HFF-Myc (cell line): ENCODE results near the gene UBN1.

Source experiments
- DNase-seq: peaks from one replicate; pipeline ENCODE4 v3.0.0-alpha.2; 2011; ENCODE audit warnings: low read depth; ENCODE audit errors: extremely low read depth
- H3K4me3 ChIP-seq: replicated peaks from 2 replicates; pipeline ENCODE4 v1.5.1; 2011; ENCODE audit warnings: low read depth, mild to moderate bottlenecking, control low read depth, low read length
- CTCF ChIP-seq: IDR thresholded peaks from 2 replicates; pipeline ENCODE4 v1.5.1; 2012; ENCODE audit warnings: mild to moderate bottlenecking, low read depth, low read length, control low read depth; ENCODE audit errors: missing control alignments

The UBN1 gene

GRCh38 chr16:4917117-4917516 lies 69.8 kb downstream of the UBN1 start:
- TF ChIP-seq CTCF: no peak
- H3K4me3 ChIP-seq: no peak overlapping the region
- DNase-seq: no peak

- H3K4me3 ChIP-seq: no peak overlapping the region
- no peak for DNase-seq
- TF ChIP-seq CTCF: no peak
These were observed 71.5 kb downstream of the UBN1 start for GRCh38 chr16:4918781-4919251.

- DNase-seq: no peak
- H3K4me3 ChIP-seq: no peak overlapping the region
- no peak for TF ChIP-seq CTCF
These were observed 73.5 kb downstream of the UBN1 start for GRCh38 chr16:4920826-4921225.

- TF ChIP-seq CTCF: no peak
- no peak overlapping the region for H3K4me3 ChIP-seq
- no peak for DNase-seq
These were observed 75.6 kb downstream of the UBN1 start for GRCh38 chr16:4922721-4923342.

- H3K4me3 ChIP-seq: no peak overlapping the region
- TF ChIP-seq CTCF: no peak
- DNase-seq: no peak
These were observed 76.6 kb downstream of the UBN1 start for GRCh38 chr16:4923853-4924252.

GRCh38 chr16:4924593-4925292 lies 77.5 kb downstream of the UBN1 start:
- no peak overlapping the region for H3K4me3 ChIP-seq
- no peak for TF ChIP-seq CTCF
- DNase-seq: no peak

GRCh38 chr16:4925293-4925607 lies 78.0 kb downstream of the UBN1 start:
- DNase-seq: no peak
- no peak overlapping the region for H3K4me3 ChIP-seq
- TF ChIP-seq CTCF: no peak
